Endothelial cell of umbilical vein (primary cell): Measurements from ENCODE around the gene LMBR1L.

ENCODE experiments used
- FOS ChIP-seq: IDR thresholded peaks from 2 replicates; pipeline ENCODE4 v1.6.1; 2011; ENCODE audit warnings: mild to moderate bottlenecking, low read length, moderate library complexity, borderline replicate concordance; ENCODE audit not compliant: insufficient read depth
- TF ChIP-seq, protein P1 (sequence below), 2 donors: IDR thresholded peaks; 1 replicate in 1 of 2; 2 replicates in 1 of 2; pipeline ENCODE4 v1.5.1; 2011; ENCODE audit warnings: low read length in 2 of 2, mild to moderate bottlenecking in 2 of 2, moderate library complexity in 2 of 2, control low read depth in 1 of 2, inconsistent platforms in 1 of 2, low read depth in 1 of 2; ENCODE audit not compliant: insufficient read depth in 1 of 2; ENCODE audit errors: extremely low read depth in 1 of 2

DNA sequence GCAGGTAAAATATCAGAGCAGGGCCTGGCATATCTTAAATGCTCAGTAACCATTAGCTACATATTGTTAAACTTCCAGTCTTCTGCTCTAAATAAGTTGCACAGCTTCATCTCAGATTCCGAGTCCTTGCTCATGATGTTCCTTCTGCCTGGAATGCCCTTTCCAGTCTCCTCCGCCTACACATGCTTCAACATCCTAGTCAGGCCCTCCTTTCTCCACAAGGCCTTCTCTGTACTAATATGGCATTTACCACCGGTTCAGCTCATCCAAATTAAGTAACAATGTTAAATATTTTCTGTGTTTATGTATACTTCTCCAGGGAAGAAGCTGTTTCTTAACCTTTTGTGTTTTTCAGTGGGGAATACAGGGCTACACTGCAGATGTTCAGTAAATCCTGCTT lies 24.5 kb downstream of the LMBR1L start:
- no peak for TF ChIP-seq FOS
- TF ChIP-seq, protein P1, sequence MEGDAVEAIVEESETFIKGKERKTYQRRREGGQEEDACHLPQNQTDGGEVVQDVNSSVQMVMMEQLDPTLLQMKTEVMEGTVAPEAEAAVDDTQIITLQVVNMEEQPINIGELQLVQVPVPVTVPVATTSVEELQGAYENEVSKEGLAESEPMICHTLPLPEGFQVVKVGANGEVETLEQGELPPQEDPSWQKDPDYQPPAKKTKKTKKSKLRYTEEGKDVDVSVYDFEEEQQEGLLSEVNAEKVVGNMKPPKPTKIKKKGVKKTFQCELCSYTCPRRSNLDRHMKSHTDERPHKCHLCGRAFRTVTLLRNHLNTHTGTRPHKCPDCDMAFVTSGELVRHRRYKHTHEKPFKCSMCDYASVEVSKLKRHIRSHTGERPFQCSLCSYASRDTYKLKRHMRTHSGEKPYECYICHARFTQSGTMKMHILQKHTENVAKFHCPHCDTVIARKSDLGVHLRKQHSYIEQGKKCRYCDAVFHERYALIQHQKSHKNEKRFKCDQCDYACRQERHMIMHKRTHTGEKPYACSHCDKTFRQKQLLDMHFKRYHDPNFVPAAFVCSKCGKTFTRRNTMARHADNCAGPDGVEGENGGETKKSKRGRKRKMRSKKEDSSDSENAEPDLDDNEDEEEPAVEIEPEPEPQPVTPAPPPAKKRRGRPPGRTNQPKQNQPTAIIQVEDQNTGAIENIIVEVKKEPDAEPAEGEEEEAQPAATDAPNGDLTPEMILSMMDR (IDR thresholded peaks at IDR 0.05; ENCODE audit: extremely low read depth in 1 of 2, insufficient read depth in 1 of 2, low read depth in 1 of 2, low read length in 2 of 2): no peak
